ENCODE results near the gene PRELP. TPM values are rescaled to one million over a fixed set of nuclear protein-coding genes. Genes with fewer than 3 reads are reported as not detected.

PRELP gene
- total and polyA plus RNA-seq, 7 donors: 0.92 to 133 (median 45.7) TPM

GRCh38 chr1:203523667-203524066 is 48.1 kb downstream of the PRELP start:
- no peaks in the 10 kb centered on the region for H3K9me3 ChIP-seq
- WGBS, 2 donors: 85 to 92% methylated on average over 6 of the region's 6 CpGs
- H3K4me1 ChIP-seq: peaks cover 0 to 82% (median 72%) of the 10 kb centered on the region in 4 donors
- H3K27me3 ChIP-seq: no peaks in the 10 kb centered on the region
- TF ChIP-seq EP300 (IDR thresholded peaks at IDR 0.05): no peak
- no peak for TF ChIP-seq CTCF (IDR thresholded peaks at IDR 0.05)
- TF ChIP-seq POLR2AphosphoS5 (IDR thresholded peaks at IDR 0.05): no peak
- TF ChIP-seq POLR2A (IDR thresholded peaks at IDR 0.05): no peak
- DNase-seq: no peak
- H3K36me3 ChIP-seq: no peaks in the 10 kb centered on the region
- intact Hi-C loops (cut with DNase I): no loop called here
- H3K27ac ChIP-seq: peak overlapping the region; percentile 55 to 71 (median 66)
- H3K4me3 ChIP-seq: no peak overlapping the region

GRCh38 chr1:203524152-203524551 is 48.5 kb downstream of the PRELP start:
- intact Hi-C loops (cut with DNase I): no loop called here
- peaks cover 0 to 82% (median 67%) of the 10 kb centered on the region in 4 donors for H3K4me1 ChIP-seq
- H3K9me3 ChIP-seq: no peaks in the 10 kb centered on the region
- 82 to 88% methylated on average over 4 of the region's 4 CpGs for WGBS, 2 donors
- no peak overlapping the region for H3K4me3 ChIP-seq
- no peaks in the 10 kb centered on the region for H3K36me3 ChIP-seq
- peak overlapping the region; percentile 55 to 71 (median 66) for H3K27ac ChIP-seq
- peak in 3 of 4 donors; percentile 14 to 36 (median 22) for TF ChIP-seq POLR2AphosphoS5 (IDR thresholded peaks at IDR 0.05)
- TF ChIP-seq EP300 (IDR thresholded peaks at IDR 0.05): peak in 1 of 4 donors; percentile 63
- no peak for TF ChIP-seq CTCF (IDR thresholded peaks at IDR 0.05)
- TF ChIP-seq POLR2A (IDR thresholded peaks at IDR 0.05): no peak
- no peak for DNase-seq
- no peaks in the 10 kb centered on the region for H3K27me3 ChIP-seq

- H3K9me3 ChIP-seq: no peaks in the 10 kb centered on the region
- no peaks in the 10 kb centered on the region for H3K27me3 ChIP-seq
- no peak overlapping the region for H3K4me3 ChIP-seq
- TF ChIP-seq EP300 (IDR thresholded peaks at IDR 0.05) (no peak), CTCF (IDR thresholded peaks at IDR 0.05) (no peak), POLR2AphosphoS5 (IDR thresholded peaks at IDR 0.05) (no peak), POLR2A (IDR thresholded peaks at IDR 0.05) (no peak)
- 90 to 95% methylated on average over 4 of the region's 4 CpGs for WGBS, 2 donors
- peak overlapping the region; percentile 55 to 71 (median 66) for H3K27ac ChIP-seq
- no peak for DNase-seq
- peaks cover 0 to 76% (median 64%) of the 10 kb centered on the region in 4 donors for H3K4me1 ChIP-seq
- no peaks in the 10 kb centered on the region for H3K36me3 ChIP-seq
- intact Hi-C loops (cut with DNase I): no loop called here
Measured at GRCh38 chr1:203524824-203525223, 49.2 kb downstream of the PRELP start.

GRCh38 chr1:203525685-203526084 is 50.1 kb downstream of the PRELP start:
- H3K27me3 ChIP-seq: no peaks in the 10 kb centered on the region

More at GRCh38 chr1:203525685-203526084, 50.1 kb downstream of the PRELP start:
- intact Hi-C loops (cut with DNase I): no loop called here
- Histone ChIP-seq H3K4me3 (no peak overlapping the region), H3K36me3 (no peaks in the 10 kb centered on the region), H3K4me1 (peaks cover 0 to 68% (median 57%) of the 10 kb centered on the region in 4 donors), H3K9me3 (no peaks in the 10 kb centered on the region), H3K27ac (peak overlapping the region; percentile 55 to 71 (median 66))
- peak; percentile 35 for DNase-seq
- no peak for TF ChIP-seq CTCF (IDR thresholded peaks at IDR 0.05)
- no peak for TF ChIP-seq POLR2A (IDR thresholded peaks at IDR 0.05)
- no peak for TF ChIP-seq EP300 (IDR thresholded peaks at IDR 0.05)
- TF ChIP-seq POLR2AphosphoS5 (IDR thresholded peaks at IDR 0.05): no peak
- 91 to 93% methylated on average over 3 of the region's 3 CpGs for WGBS, 2 donors

Measured in sigmoid colon (tissue), 7 donors.